GM12865 (cell line): ENCODE measurements around the gene STARD10.

Experiments
- DNase-seq: peaks from one replicate; pipeline ENCODE4 v3.0.0; 2010; ENCODE audit warnings: low read depth
- H3K4me3 ChIP-seq: 2 replicates; pipeline ENCODE4 v1.5.1; 2011; ENCODE audit warnings: mild to moderate bottlenecking, low read depth, low read length, control low read depth
- CTCF ChIP-seq: IDR thresholded peaks from 2 replicates; pipeline ENCODE4 v1.5.1; 2011; ENCODE audit warnings: low read length, control low read depth, low read depth, inconsistent platforms; ENCODE audit not compliant: insufficient read depth; ENCODE audit errors: missing control alignments

Gene STARD10

GRCh38 chr11:72710278-72710677, 83.6 kb downstream of the STARD10 start:
- TF ChIP-seq CTCF, result no peak
- H3K4me3 ChIP-seq, result no peak overlapping the region
- no peak for DNase-seq

GRCh38 chr11:72709478-72710238, 84.2 kb downstream of the STARD10 start:
- no peak for DNase-seq
- H3K4me3 ChIP-seq, result no peak overlapping the region
- TF ChIP-seq CTCF, result no peak

GRCh38 chr11:72707032-72707431, 86.8 kb downstream of the STARD10 start:
- TF ChIP-seq CTCF, result no peak
- DNase-seq, result no peak

GRCh38 chr11:72706579-72706978, 87.3 kb downstream of the STARD10 start:
- no peak for TF ChIP-seq CTCF
- no peak for DNase-seq
- H3K4me3 ChIP-seq, result no peak overlapping the region

More at GRCh38 chr11:72707032-72707431, 86.8 kb downstream of the STARD10 start:
- H3K4me3 ChIP-seq, result no peak overlapping the region

- no peak overlapping the region for H3K4me3 ChIP-seq
- DNase-seq, result no peak
- TF ChIP-seq CTCF, result no peak
These were observed 88.1 kb downstream of the STARD10 start for GRCh38 chr11:72705442-72706365.

- TF ChIP-seq CTCF, result no peak
- no peak overlapping the region for H3K4me3 ChIP-seq
- DNase-seq, result peak; percentile 47
These were observed 89.0 kb downstream of the STARD10 start for GRCh38 chr11:72704783-72705265.
